GM18909 (cell line): ENCODE measurements around the gene FARS2.

Experiments
- ATAC-seq: cut with Tn5 transposase; IDR thresholded peaks from one replicate; pipeline ENCODE4 v1.9.1; 2021; ENCODE audit warnings: mild to moderate bottlenecking; ENCODE audit not compliant: unreplicated experiment, poor library complexity

FARS2 gene

DNA sequence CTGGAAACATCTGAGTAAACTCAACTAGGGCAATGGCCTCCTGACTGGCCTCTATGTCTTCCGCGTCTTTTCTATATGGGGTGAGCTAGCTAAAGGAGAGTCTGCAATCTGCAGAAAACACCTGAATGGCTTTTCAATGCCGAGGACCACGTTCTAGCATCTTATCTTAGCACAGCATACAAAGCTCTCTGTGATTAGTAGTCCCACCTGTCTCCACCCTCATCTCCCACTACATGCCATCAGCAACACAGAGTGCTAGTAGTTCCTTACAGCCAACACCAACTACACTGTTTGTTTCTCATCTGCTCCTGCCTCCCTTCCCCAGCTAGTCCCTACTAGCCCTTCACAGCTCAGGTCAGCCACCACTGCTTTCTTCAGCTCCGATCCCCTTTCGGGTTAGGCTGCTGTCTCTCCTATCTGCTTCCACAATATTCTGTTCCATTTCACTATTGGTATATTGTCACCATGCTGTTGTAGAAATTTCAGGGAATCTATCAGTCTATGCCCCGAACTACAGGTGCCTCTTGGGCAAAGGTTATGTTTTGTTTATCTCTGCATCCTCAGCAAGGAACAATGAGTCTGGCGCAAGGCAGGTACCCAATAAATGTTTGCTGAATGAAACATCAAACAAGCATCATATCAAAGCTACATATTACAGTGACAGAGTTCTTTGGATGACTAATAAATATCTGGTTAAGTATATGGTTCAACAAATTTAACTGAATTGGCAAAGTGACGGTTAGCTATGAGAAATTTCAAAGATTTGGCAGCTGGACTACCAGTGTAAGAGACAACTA is 12.8 kb upstream of the FARS2 start:
- ATAC-seq, result no peak

DNA sequence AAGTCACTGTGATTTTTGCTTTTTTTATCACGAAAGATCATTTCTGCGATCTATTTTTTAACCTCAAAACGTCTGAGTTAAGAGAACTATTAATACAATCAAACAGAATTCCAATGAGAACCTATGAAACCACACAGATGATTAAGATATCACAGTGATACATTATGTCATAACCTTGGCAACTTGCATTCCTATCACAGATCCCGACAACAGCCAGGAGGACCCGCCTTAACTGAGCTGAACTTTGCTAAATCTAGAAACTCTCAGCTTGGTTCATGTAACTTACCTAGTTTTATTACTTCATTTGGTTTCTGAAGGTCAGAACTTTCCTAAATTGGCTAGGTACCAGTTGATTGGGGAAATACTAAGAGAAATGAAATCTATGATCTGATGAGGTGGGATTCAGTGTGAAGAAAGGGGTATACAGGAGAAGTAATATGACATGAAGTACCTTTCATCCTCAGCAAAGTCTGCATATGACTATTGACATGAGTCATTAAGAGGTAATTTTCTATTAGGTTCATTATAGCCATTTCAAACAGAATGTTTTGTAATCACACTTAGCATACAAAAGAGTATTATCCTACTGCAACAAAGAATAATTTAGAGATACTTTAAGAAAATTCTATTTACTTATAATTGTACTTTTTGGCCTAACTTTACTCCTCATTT is 11.7 kb upstream of the FARS2 start:
- ATAC-seq, result no peak

DNA sequence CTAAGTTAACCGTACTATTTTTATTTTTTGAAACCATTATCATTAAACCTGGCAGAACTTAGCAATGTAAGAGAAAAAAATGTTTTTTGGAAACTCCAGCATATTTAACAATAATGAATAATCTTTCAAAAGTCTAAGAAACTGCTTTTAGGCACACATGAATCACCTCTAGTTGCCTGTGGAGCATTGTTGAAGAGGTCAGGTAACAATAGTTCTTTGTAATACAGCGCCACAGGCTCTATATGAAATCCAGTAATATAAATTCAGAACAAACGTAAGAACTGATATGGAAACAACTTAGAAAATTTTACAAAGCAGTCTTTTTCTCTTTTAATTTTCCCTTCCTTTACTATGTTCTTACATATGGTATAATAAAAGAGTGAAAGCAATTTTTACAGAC is 10.9 kb upstream of the FARS2 start:
- ATAC-seq, result no peak

DNA sequence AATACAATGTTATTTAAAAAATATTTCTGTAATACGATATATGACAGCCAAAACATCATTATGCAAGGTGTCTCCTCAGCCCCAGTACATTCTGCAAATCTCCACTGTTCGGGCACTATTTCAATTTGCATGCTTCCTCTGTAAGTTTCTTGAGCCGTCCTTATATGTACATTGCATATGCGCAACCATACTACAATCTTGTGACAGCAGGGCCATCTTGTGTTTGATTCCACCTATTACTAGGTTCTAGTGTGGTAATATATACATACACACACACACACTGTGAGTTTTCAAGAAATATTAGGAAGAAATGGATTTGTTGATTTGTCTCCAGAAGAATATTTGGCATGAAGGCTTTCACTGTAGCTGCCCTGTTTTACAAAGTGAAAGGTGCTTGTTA is 10.4 kb upstream of the FARS2 start:
- no peak for ATAC-seq

DNA sequence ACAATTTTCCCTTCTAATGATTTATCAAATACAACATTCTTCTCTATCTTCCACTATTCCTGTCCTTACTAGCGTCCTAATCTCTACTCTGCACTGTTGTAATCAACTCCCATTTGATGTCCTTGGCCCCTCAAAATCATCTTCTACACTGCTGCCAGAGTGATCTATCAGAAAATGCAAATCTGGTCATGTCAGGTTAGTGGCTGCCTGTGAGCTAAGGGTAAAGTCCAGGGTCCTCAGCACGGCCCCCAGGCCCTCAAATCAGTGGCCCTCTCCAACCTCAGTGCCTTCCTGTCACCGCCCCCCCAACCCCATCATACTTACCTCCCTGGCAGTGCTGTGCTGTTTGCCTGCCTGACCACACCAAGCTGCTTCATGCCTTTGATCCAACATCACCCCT is 4.4 kb upstream of the FARS2 start:
- no peak for ATAC-seq

DNA sequence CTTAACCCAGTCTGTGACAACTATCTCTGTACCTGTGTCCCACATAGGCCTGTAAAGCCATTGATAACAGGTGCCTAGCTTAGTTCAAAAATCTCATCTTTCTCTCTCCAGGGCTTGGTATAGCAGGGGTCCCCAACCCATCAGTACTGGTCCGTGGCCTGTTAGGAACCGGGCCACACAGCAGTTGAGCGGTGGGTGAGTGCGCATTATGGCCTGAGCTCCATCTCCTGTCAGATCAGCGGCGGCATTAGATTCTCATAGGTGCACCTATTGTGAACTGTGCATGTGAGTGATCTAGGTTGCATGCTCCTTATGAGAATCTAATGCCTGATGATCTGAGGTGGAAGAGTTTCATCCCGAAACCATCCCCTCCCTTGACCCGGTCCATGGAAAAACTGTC is 3.9 kb upstream of the FARS2 start:
- ATAC-seq, result no peak

DNA sequence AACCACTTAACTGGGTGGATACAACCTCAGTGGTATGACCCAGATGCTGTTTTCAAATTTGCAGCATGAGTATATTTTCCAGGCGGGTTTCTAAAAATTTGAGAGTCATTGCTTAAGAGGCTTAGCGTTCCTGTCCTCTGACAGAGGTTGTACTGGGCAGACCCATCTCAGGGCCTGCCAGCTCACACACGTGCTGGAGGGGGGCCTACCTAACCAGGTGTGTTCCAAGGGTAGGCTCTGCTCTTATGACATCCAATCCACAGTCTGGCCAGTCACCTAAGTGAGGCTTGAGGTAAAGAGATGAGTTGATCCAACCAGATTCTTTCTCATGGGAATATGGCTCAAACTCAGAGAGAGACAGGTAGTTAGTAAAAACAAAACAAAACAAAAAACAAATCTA is 1.9 kb upstream of the FARS2 start:
- ATAC-seq, result no peak

DNA sequence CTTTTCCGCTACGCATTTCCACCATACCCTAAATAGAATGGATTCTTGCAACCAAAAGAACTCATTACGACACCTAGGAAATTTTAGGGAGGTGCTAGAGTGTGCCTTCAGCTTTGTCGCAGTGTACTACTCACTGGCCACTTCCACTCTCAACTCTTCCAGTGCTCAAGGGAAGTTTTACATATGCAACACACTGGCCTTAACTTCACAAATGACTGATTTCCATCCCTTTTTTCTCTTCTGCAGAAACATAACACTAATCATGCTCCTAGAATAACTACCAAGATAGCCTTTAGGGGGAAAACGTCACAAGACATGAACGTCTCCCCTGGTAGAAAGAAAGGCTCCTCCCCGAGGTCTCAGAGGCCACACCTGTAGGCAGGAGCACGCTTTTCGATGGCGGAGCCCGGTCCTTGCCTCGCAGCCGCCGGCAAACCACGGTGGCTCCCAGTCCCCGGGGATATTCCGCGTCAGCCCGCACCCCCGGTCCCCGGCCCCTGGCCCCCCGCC is 1.1 kb upstream of the FARS2 start:
- ATAC-seq, result peak; percentile 68

DNA sequence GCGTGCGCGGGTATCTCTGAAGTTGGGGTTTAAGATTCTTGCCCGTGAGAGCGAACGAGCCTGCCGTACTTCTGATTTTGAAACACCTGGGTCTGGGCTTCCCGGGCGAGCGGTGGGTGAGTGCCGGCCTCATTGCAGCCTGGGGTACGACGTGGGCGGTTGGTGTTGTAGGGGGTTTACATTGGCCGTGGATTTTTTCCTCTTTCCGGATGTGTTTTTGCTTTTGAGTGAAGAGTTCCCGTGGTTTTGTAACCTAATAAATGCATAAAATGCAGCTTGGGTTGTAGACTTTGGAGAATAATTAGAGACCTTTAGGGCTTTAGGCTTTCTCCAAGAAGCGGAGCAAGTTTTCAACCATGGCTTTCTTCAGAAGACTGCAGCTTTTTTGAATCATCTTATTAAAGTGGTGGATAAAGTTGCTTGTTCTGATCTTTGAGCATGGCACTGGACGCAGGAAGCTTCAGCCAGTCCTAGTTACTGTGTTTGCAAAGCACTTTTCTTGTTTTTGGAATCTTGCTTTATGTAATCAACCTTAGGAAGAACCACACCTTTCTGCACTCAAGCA is 314 bp downstream of the FARS2 start:
- ATAC-seq, result no peak

DNA sequence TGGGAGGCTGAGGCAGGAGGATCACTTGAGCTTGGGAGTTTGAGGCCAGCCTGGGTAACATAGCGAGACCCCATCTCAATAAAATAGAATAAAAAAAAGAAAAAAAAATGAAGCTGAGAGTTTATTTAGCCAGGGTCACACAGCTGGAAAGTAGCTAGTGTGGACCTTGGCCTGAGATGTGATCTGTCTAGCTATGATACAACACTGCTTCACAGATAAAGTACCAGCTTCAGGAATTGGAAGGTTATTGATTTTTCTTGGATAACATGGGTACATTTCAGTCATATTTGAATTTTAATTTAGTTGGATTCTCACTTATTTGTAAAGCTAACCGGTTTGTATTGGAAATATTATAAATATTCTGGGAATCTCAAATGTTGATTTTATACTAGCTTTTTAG is 5.1 kb downstream of the FARS2 start:
- ATAC-seq, result no peak

DNA sequence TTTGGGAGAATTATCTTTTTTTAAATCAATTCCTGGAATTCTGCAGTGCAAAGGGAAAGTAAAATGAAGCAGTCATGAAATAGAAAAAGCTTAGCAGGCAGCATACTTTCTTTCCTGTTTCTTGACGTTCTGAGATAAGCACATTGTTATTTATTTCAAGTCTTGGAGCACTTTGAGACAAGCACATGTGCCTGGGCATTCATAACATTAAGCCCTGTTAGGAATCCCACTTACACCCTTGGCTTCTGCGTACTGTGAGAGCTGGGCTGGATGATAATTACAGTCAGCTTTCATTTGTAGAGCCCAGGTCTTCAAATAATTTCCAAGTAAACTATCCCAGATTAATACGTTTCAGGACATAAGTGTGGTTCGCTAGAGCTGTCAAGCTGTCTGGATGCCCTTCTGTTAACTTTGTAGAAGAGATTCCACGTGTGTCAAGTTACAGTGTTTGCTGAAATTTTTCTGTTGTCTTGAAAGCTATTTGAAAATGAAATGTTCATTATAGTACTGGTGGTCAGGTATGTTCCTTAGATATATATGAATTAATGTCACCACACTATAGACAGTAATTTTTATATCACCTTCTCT is 8.9 kb downstream of the FARS2 start:
- ATAC-seq, result no peak

DNA sequence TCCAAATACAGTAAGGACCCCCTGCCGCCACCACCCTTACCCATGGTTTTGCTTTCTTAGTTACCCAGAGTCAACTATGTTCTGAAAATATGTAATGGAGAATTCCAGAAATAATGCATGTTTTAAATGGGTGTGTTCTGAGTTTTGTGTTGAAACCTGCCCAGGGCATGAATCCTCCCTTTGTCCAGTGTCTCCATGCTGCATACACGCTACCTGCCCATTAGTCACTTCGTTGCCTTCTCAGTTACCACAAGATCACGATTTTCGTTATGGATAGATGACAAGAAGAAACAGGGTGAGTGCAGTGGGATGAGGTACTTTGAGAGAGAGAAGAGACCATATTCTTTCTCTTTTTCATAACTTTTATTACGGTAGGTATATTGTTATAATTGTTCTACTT is 10.6 kb downstream of the FARS2 start:
- no peak for ATAC-seq

DNA sequence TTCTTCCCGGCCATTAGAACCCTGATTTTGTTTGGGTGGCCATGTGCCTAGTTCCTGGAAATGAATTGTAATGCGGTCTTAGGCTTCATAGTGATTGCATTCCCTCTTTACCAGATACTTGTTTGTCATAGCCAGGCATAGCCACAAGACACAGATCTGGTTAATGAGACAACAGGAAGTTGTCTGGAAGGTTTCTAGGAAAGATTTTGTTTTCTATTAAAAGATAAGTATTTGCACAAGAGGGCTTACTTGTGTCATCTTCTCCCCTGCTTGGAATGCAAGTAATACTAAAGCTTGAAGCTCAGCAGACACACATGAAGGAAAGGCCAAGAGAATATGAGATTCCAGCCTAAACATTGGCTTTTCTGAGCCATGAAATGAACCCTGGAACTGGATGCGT is 12.9 kb downstream of the FARS2 start:
- no peak for ATAC-seq

DNA sequence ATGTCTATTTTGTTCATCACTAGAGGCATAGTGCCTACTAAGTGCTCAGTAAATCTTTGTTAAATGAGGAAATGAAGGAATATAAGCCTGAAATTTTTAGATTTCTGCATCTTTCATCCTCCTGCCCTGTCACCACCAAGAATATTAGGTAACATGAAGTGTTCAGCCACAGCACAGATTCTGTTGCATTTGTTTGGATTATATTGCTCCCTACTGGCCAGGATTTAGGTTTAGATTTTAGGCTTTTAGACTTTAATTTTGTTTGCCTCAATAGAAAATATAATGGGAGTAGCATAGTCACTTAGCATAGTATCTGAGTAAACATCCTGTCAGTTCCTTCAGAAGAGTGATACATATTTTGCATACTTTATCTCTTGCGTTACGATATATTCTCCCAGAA is 14.2 kb downstream of the FARS2 start:
- no peak for ATAC-seq

DNA sequence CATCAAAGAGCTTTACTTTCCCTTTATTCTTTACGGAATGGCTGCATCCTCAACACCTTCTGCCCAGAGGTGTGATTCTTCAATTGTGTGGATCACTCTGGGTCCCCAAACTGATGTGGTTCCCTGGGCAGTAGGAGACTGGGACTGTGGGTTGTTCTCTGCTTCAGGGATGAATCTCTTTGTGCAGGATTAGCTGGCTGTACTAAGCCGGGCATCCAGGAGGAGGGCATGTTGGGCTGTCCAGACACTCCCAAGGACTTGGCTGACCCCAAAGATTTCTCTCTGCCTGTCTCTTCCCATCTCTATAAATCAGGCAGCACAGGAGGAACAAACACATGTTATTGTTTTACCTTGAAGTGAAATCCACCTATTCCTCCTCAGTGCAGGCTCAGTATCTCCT is 15.3 kb downstream of the FARS2 start:
- ATAC-seq, result no peak

DNA sequence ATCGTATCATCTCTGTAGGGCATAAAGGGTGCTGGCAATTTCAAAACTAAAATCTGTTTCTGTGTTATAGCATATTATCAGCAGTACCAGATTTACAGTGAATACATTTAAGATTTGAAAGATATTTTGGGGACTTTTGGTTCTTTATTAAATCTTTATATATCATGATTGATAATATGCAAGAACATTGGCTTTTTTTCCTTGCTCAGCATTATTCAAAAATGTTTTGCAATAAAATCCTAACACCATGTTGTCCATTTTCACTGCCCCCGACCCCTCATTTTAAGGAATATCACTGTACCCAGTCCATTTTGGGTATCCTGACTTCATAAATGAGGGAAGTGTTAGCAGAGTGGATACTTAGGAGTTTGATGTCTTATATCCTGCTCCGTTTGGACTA is 16.3 kb downstream of the FARS2 start:
- no peak for ATAC-seq

DNA sequence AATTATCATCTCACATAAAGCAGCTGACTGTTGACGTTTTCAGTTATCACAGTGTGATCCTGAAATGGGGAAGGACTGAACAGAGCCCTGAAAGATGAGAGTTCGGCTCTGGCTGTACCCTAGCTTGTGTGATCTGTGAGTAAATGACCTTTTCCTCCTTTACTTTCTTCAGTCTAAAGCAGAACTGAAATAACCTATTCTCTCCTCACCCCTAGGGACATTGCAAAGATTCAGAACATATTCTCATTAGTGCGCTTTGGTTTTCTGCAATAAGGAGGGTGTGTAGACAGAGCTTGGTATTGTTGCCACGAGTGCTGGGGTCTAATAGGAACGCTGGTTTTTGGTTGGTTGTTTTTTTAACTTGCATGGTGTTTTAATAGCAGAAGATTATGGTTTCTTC is 16.7 kb downstream of the FARS2 start:
- peak; percentile 59 for ATAC-seq

DNA sequence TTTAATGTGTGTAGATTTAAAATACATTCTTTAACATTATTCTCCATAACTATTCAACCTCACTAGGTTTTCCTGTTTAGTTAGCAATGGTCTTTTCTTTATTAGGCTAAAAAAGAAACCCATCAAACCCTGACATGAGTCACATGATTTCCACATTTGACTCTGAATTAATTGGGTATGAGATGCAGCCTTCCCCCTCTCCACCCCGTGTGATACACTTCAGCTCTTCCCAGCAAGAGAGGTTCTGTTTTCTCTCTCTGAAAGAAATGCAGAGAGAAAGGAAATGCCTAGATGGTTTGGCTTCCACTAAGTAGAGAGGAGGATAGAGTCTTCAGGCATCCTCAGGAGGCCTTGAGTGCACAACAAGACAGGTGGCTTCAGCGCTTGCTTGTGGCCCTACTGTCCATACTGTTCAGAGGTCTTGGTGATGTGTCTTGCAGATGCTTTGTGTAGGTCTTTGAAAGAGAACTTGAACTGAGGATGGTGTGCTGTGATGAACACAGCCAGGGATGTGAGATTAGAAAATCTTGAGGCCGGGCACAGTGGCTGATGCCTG is 17.3 kb downstream of the FARS2 start:
- no peak for ATAC-seq

DNA sequence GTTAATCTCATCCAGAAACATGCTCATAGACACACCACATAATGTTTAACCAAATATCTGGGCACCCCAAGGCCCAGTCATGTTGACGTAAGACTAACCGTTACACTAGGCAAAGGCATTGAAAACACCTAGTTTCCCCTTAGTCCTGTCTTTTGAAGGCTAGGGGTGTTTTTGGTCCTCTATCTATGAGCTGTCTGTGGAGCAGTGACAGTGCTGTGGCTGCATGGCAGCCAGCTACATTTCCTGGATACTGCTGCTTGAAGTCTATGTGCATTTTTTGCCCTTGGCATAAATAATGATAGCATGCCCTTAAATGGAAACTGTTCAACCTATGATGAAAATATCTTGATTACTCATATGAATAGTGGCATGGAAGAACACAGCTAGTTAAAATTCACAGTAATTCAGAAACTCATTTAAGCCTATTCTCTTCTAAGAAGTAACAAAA is 18.6 kb downstream of the FARS2 start:
- no peak for ATAC-seq

DNA sequence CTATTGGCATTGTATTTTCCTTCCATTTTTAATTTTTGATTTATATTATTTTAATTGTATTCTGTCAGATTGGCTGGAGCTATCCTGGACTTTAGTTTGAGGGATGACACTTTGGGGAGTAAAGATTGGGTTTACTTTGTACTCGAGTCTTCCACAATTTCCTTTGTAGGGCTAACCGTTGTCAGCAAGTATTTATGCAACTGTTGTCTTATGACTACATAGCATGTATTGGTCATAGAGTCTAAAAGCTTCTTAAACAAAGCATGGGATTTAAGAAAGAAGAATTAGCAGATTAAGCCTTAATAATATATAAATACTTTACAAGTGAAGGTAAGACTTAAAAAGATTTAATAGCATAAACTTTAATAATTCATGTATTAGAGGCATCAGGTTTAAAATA is 19.6 kb downstream of the FARS2 start:
- no peak for ATAC-seq

DNA sequence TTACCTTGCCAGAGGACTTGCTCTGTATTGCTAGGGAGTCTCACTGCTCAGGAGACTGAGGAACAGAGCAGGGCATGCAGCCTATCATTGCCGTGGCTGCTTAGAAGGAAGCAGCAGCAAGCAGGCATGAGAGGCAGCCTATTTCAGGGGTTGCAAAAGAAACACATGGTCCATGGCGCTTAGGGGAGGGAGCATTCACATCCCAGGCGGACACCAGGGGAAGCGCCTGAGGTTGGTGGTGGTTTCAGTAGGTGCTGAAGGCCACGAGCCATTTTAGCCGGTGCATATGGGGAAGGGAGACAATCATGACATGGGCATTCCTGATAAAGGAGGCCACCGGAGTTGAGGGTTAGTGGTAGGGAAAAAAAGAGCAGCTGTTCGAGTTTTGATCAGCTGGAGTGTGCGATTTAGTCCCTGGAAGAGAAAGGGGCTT is 20.9 kb downstream of the FARS2 start:
- no peak for ATAC-seq
